SK-N-SH (cell line): Measurements from ENCODE around the gene MTCL3.

Source experiments
- CTCF ChIA-PET: fragments of 300-600, 350-600 bp; formaldehyde crosslinking; extraction: SDS; loops from one replicate; lab custom pipeline; 2021; lab: Yijun Ruan, JAX
- POLR2A ChIA-PET: fragments of 350-600 bp; sonication (Branson Sonifier 250); formaldehyde crosslinking; extraction: SDS; loops from one replicate; lab custom pipeline; 2020; ENCODE audit warnings: antibody characterized with exemption, inconsistent platforms; lab: Yijun Ruan, JAX
- DNase-seq: peaks from one replicate; pipeline ENCODE4 v3.0.0; 2012
- H2AFZ ChIP-seq: fragments of 200-600 bp; sonication (generic); 2 replicates; pipeline ENCODE4 v1.8.1; 2016; ENCODE audit warnings: antibody characterized with exemption, mild to moderate bottlenecking, low read depth
- H3F3A ChIP-seq: fragments of 200-600 bp; sonication (generic); replicated peaks from 2 replicates; pipeline ENCODE3; 2016; ENCODE audit warnings: antibody characterized with exemption, mild to moderate bottlenecking; ENCODE audit not compliant: insufficient read depth
- H3K27ac ChIP-seq, 2 experiments: fragments of 200-500 bp in 1 of 2; fragments of 200-600 bp in 1 of 2; sonication (Bioruptor generic) in 1 of 2; sonication (generic), shearing (Covaris generic) in 1 of 2; 2 replicates each; pipeline versions ENCODE4 v1.5.1 to v1.6.1; 2014 to 2016; ENCODE audit warnings: low read depth in 2 of 2, inconsistent platforms in 1 of 2, low read length in 1 of 2, mild to moderate bottlenecking in 1 of 2, mixed read lengths in 1 of 2
- H3K27me3 ChIP-seq: fragments of 200-600 bp; sonication (generic), shearing (Covaris generic); 2 replicates; pipeline ENCODE4 v1.6.1; 2016; ENCODE audit warnings: mixed run types; ENCODE audit not compliant: insufficient read depth
- H3K36me3 ChIP-seq, 2 experiments: fragments of 200-500 bp in 1 of 2; fragments of 200-600 bp in 1 of 2; sonication (Bioruptor generic) in 1 of 2; sonication (generic) in 1 of 2; replicated peaks in 1 of 2; 2 replicates each; pipeline versions ENCODE3 to v1.5.1; 2014 to 2016; ENCODE audit warnings: low read length in 1 of 2, mild to moderate bottlenecking in 1 of 2; ENCODE audit not compliant: insufficient read depth in 2 of 2, control insufficient read depth in 1 of 2
- H3K4me1 ChIP-seq, 2 experiments: fragments of 200-500 bp in 1 of 2; fragments of 200-600 bp in 1 of 2; sonication (Bioruptor generic) in 1 of 2; sonication (generic), shearing (Covaris generic) in 1 of 2; 2 replicates each; pipeline versions ENCODE4 v1.5.1 to v1.6.1; 2014 to 2016; ENCODE audit warnings: low read depth in 1 of 2, low read length in 1 of 2, mixed run types in 1 of 2; ENCODE audit not compliant: insufficient read depth in 2 of 2, control insufficient read depth in 1 of 2
- H3K4me2 ChIP-seq: fragments of 200-600 bp; sonication (generic), shearing (Covaris generic); 2 replicates; pipeline ENCODE4 v1.6.1; 2017; ENCODE audit warnings: mixed run types
- H3K4me3 ChIP-seq, 2 experiments: fragments of 200-500 bp in 1 of 2; fragments of 200-600 bp in 1 of 2; sonication (Bioruptor generic) in 1 of 2; sonication (generic), shearing (Covaris generic) in 1 of 2; 2 replicates each; pipeline versions ENCODE4 v1.5.1 to v1.8.1; 2014 to 2016; ENCODE audit warnings: low read depth in 2 of 2, inconsistent platforms in 1 of 2, low read length in 1 of 2, mild to moderate bottlenecking in 1 of 2, mixed read lengths in 1 of 2, moderate library complexity in 1 of 2
- H3K79me2 ChIP-seq: fragments of 200-600 bp; sonication (generic); 2 replicates; pipeline ENCODE4 v1.8.1; 2017; ENCODE audit warnings: mild to moderate bottlenecking; ENCODE audit not compliant: insufficient read depth
- H3K9ac ChIP-seq: fragments of 200-600 bp; sonication (generic); 2 replicates; pipeline ENCODE4 v1.6.1; 2017; ENCODE audit warnings: mixed run types
- H3K9me2 ChIP-seq: fragments of 200-600 bp; sonication (generic); 2 replicates; pipeline ENCODE4 v1.6.1; 2017; ENCODE audit warnings: mixed run types
- H3K9me3 ChIP-seq: fragments of 200-600 bp; sonication (generic); 2 replicates; pipeline ENCODE4 v1.6.1; 2017; ENCODE audit warnings: mixed run types, mild to moderate bottlenecking, moderate library complexity
- H4K20me1 ChIP-seq: fragments of 200-600 bp; sonication (generic); 2 replicates; pipeline ENCODE4 v1.6.1; 2017; ENCODE audit warnings: mild to moderate bottlenecking, mixed run types; ENCODE audit not compliant: insufficient read depth
- CHD2 ChIP-seq: fragments of 150-350 bp; IDR thresholded peaks from 2 replicates; pipeline ENCODE4 v1.6.1; 2018; ENCODE audit warnings: low read length; ENCODE audit not compliant: partially characterized antibody
- EP300 ChIP-seq, 2 experiments: IDR thresholded peaks; 2 replicates each; pipeline versions ENCODE4 v1.4.0 to v1.6.1; 2012; ENCODE audit warnings: borderline replicate concordance in 1 of 2, low read depth in 1 of 2, low read length in 1 of 2
- EZH2phosphoT487 ChIP-seq: fragments of 200-600 bp; sonication (generic); IDR thresholded peaks from 2 replicates; pipeline ENCODE4 v1.6.1; 2017; ENCODE audit warnings: low read depth, mixed run types, mild to moderate bottlenecking, antibody characterized with exemption, moderate library complexity, borderline replicate concordance
- FOXM1 ChIP-seq: IDR thresholded peaks from 2 replicates; pipeline ENCODE4 v1.4.0; 2012; ENCODE audit warnings: low read depth, mild to moderate bottlenecking
- GABPA ChIP-seq: IDR thresholded peaks from 2 replicates; pipeline ENCODE4 v1.4.0; 2012; ENCODE audit warnings: low read depth, mild to moderate bottlenecking
- GATA2 ChIP-seq: sonication (generic); formaldehyde crosslinking; IDR thresholded peaks from 2 replicates; pipeline ENCODE4 v1.5.0; 2020; ENCODE audit warnings: mild to moderate bottlenecking, missing genetic modification reagents
- IRF3 ChIP-seq: fragments of 150-350 bp; IDR thresholded peaks from 2 replicates; pipeline ENCODE4 v1.6.1; 2016; ENCODE audit warnings: mild to moderate bottlenecking, low read depth, low read length
- JUND ChIP-seq: IDR thresholded peaks from 2 replicates; pipeline ENCODE4 v1.4.0; 2012
- MAX ChIP-seq: IDR thresholded peaks from 2 replicates; pipeline ENCODE4 v1.4.0; 2012; ENCODE audit warnings: low read depth
- NFIC ChIP-seq: IDR thresholded peaks from 2 replicates; pipeline ENCODE4 v1.4.0; 2012; ENCODE audit warnings: borderline replicate concordance
- RAD21 ChIP-seq: IDR thresholded peaks from 2 replicates; pipeline ENCODE4 v1.6.1; 2012; ENCODE audit warnings: mild to moderate bottlenecking, low read length
- SIN3A ChIP-seq: IDR thresholded peaks from 2 replicates; pipeline ENCODE4 v1.6.1; 2012; ENCODE audit warnings: low read depth, mild to moderate bottlenecking, low read length, moderate library complexity, borderline replicate concordance
- SMC3 ChIP-seq: IDR thresholded peaks from 2 replicates; pipeline ENCODE4 v1.6.1; 2012; ENCODE audit warnings: low read depth, low read length, improper control_type of control experiment
- TAF1 ChIP-seq: IDR thresholded peaks from 2 replicates; pipeline ENCODE4 v1.6.1; 2012; ENCODE audit warnings: low read depth, mild to moderate bottlenecking, low read length, moderate library complexity, borderline replicate concordance
- TCF12 ChIP-seq: IDR thresholded peaks from 2 replicates; pipeline ENCODE4 v1.4.0; 2012
- USF1 ChIP-seq: IDR thresholded peaks from 2 replicates; pipeline ENCODE4 v1.4.0; 2012; ENCODE audit warnings: low read depth, borderline replicate concordance
- USF2 ChIP-seq: fragments of 150-350 bp; IDR thresholded peaks from 2 replicates; pipeline ENCODE4 v1.6.1; 2017; ENCODE audit warnings: antibody characterized with exemption, low read length, low read depth, borderline replicate concordance
- YY1 ChIP-seq: IDR thresholded peaks from 2 replicates; pipeline ENCODE4 v1.4.0; 2012; ENCODE audit warnings: low read depth, mild to moderate bottlenecking
- WGBS: methylation state at CpG from one replicate; pipeline ENCODE4 v1.1.6; 2017; ENCODE audit warnings: low lambda C conversion rate; 5-methylcytosine and 5-hydroxymethylcytosine counted together

Gene MTCL3

GRCh38 chr6:127489248-127489647, 29.9 kb downstream of the MTCL3 start:
- ChIA-PET CTCF (interaction anchor here (0.7 to 3.2 kb wide), 3 partner anchors 26 to 103 kb away, joined by 3 to 22 read pairs (median 5); no protein-coding TSS in a partner anchor), POLR2A (interaction anchor here (1.6 kb wide), 1 partner anchor 30 kb away, joined by 3 read pairs; the partner anchor contains the start of gene MTCL3)
- 89% methylated on average over 1 of the region's 1 CpG for WGBS
- Histone ChIP-seq H3K9ac (no peak overlapping the region), H3K79me2 (no peaks in the 10 kb centered on the region), H3K27ac (no peak overlapping the region), H3K36me3 (peaks cover 7 to 16% of the 10 kb centered on the region in 2 experiments), H3K9me2 (no peaks in the 10 kb centered on the region), H3K27me3 (no peaks in the 10 kb centered on the region), H3K4me1 (no peaks in the 10 kb centered on the region), H4K20me1 (no peaks in the 10 kb centered on the region), H3K4me3 (no peak overlapping the region), H3F3A (peaks cover 13% of the 10 kb centered on the region), H3K4me2 (no peak overlapping the region), H3K9me3 (no peaks in the 10 kb centered on the region), H2AFZ (no peak overlapping the region)
- no peak for DNase-seq
- TF ChIP-seq NFIC (no peak), YY1 (no peak), JUND (no peak), TCF12 (no peak), IRF3 (no peak), USF2 (no peak), RAD21 (no peak), TAF1 (no peak), GABPA (no peak), MAX (no peak), FOXM1 (no peak), USF1 (no peak), GATA2 (CRISPR knock-in tag) (no peak), EP300 (IDR thresholded peaks at IDR 0.05; ENCODE audit: borderline replicate concordance in 1 of 2, low read depth in 1 of 2, low read length in 1 of 2) (no peak), SIN3A (no peak), EZH2phosphoT487 (no peak), CHD2 (no peak), SMC3 (no peak)
